GM19324 (cell line): ENCODE measurements around the gene GLB1L2.
"Not testable (repeated sequence)": the region's sequence is repeated elsewhere in the genome, so short reads cannot be mapped to it uniquely, and the experiment has no call there.

Source experiments
- ATAC-seq: cut with Tn5 transposase; IDR thresholded peaks from one replicate; pipeline ENCODE4 v1.9.1; 2021; ENCODE audit warnings: mild to moderate bottlenecking, moderate library complexity; ENCODE audit not compliant: unreplicated experiment, low FRiP score

GLB1L2 gene

DNA sequence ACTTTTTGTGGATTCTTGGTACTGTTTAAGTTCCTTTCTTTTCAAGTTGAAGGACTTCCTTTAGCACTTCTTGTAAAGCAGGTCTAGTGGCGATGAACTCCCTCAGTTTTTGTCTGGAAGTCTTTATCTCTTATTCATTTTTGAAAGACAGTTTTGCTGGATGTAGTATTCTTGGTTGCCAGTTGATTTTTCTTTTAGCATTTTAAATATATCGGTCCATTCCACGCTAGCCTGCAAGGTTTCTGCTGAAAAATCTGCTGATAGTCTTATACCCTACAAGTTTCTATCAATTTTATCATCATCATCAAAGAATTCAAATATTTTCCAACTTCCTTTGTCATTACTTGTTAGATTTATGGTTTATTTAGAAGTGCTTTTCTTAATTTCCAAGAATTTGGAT, 14.7 kb upstream of the GLB1L2 start:
- ATAC-seq, result no peak

- ATAC-seq, result not testable (repeated sequence)
These were observed 10.4 kb upstream of the GLB1L2 start for GRCh38 chr11:134321373-134321772.

DNA sequence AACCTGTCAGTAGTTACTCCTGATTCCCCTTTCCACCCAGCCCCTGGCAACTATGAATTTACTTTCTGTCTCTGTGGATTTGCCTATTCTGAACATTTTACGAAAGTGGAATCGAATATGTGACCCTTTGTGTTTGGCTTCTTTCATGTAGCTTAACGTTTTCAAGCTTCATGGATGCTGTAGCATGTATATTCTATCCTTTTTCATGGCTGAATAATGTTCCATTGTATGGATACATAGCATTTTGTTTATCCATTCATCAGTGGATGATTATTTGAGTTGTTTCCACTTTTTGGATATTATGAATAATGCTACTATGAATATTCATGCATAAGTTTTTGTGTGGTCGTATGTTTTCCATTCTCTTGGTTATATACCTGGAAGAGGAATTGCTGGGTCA, 9.2 kb upstream of the GLB1L2 start:
- ATAC-seq, result no peak

DNA sequence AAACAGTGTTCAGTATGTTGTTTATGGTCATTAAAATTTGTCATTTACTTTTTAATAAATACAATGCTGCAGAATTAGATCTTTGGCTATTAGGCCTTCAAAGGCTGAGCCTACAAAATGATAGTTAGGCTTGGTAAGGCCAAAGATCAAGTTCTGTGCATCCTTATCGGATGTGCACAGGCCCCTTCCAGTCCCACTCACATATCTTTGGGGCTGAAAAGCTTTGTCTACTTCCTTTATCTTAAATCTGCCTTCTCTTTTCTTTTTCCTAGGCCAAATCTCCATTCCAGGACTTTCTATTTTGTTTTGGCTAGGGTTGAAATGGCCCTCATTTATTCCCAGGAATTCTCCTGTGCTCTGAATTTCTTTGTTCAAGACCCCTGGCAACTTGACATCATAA, 3.4 kb upstream of the GLB1L2 start:
- ATAC-seq, result no peak

DNA sequence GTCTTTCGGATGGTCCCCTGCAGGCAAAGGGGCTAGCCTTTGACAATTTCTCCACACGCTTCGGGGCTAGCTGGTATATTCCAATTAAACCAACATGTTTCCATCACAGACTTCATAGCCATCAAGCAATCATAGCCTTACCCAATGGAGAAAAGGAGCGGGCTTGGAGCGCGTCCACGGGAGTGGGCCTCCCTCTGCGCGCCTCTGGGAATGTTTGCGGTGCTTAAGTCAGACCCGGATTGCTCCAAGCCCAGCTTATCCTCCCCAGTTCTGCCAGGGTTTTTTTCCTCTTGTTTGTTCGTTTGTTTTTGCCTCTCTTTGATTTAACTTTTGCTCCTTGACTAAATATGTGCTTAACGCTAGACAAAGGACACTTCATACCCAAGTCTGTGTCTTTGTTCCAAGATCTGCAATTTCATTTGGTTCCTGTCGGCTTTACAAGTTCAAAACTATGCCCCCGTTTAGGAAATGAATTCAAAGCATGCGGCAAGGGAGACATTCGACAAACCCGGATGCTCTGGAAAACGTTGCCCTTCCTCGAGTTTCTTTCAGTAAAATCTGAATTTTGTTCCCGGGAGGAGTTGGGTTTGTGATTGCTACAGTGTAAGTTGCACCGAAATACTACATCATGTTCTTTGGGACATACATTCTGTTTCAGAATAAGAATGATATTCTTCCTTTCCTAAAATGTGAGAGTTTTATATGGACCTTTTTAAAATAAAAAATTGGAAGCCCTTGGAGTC, 1.0 kb upstream of the GLB1L2 start:
- no peak for ATAC-seq

- ATAC-seq, result no peak
These were observed 422 bp downstream of the GLB1L2 start for GRCh38 chr11:134332189-134332631.

GRCh38 chr11:134332782-134333181, 994 bp downstream of the GLB1L2 start:
- ATAC-seq, result no peak

GRCh38 chr11:134333312-134333711, 1.5 kb downstream of the GLB1L2 start:
- ATAC-seq, result no peak

- no peak for ATAC-seq
These were observed 2.2 kb downstream of the GLB1L2 start for GRCh38 chr11:134333946-134334345.

- ATAC-seq, result no peak
These were observed 3.2 kb downstream of the GLB1L2 start for GRCh38 chr11:134334796-134335571.

DNA sequence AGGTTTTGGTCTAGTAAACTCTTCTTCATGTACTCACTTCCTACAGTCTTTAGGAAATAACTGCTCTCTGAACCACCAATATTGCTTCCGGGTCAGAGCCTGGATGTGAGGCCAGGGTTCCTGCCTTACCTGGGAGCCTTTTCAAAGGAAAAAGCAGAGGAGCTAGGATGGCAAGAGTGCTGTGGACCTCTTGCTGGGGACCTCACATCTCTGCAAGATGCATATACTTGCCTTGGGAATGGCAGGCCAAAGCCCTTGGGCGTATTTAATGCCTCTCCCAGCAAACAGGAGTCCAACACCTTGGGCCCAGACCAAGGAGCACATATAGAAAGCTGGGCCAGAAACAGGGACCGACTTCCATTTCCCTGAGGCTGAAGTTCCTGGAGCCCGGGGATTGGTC, 5.3 kb downstream of the GLB1L2 start:
- no peak for ATAC-seq

GRCh38 chr11:134338068-134338467, 6.3 kb downstream of the GLB1L2 start:
- ATAC-seq, result no peak

GRCh38 chr11:134338654-134339053, 6.9 kb downstream of the GLB1L2 start:
- no peak for ATAC-seq

DNA sequence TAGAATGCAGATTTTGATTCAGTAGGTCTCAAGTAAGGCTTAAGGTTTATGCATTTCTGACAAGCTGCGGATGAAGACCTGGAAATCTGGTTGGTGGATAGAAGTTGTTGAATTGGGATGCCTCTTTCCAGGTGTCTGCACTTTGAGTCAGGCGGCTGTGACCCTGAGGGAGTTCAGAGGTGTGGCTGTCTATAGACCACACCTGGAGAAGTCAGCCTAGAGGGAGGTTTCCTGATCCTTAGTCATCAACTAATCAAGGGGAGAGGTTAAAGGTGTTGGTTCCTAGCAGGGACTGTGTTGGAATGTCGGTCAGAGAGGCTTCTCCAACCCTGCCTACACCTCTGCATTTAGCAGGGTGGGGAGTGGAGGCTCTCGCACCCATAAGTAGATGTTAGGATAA, 8.0 kb downstream of the GLB1L2 start:
- ATAC-seq, result no peak

DNA sequence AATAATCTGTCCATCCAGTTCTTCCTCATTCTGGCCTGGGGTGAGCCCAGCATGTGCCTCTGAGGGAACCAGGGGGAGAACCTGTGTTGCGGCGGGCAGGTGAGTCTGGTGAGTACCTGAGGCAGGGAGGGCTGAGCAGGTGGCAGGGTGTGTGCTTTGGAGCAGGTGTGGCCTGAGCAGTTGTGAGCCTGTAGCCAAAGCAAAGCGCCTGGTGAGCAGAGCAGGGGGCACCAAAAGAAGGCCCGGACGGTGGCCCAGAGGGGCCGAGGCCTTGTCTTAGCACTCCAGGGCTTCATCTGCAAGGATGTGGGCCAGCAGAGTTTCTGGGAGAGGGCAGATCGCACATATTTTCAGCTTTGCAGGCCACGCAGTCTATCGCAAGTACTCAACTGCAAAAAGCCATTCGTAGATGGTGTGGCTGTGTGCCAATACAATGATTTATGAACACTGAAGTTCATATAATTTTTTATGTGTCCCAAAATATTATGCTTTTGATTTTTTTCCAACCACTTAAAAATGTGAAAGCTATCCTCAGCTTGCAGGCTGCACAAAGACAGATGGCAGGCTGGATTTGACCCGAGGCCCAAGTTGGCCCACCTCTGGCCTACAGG, 8.7 kb downstream of the GLB1L2 start:
- no peak for ATAC-seq

- no peak for ATAC-seq
These were observed 10.2 kb downstream of the GLB1L2 start for GRCh38 chr11:134341805-134342571.

GRCh38 chr11:134342572-134343340, 11.0 kb downstream of the GLB1L2 start:
- ATAC-seq, result no peak

GRCh38 chr11:134343646-134344045, 11.9 kb downstream of the GLB1L2 start:
- no peak for ATAC-seq

DNA sequence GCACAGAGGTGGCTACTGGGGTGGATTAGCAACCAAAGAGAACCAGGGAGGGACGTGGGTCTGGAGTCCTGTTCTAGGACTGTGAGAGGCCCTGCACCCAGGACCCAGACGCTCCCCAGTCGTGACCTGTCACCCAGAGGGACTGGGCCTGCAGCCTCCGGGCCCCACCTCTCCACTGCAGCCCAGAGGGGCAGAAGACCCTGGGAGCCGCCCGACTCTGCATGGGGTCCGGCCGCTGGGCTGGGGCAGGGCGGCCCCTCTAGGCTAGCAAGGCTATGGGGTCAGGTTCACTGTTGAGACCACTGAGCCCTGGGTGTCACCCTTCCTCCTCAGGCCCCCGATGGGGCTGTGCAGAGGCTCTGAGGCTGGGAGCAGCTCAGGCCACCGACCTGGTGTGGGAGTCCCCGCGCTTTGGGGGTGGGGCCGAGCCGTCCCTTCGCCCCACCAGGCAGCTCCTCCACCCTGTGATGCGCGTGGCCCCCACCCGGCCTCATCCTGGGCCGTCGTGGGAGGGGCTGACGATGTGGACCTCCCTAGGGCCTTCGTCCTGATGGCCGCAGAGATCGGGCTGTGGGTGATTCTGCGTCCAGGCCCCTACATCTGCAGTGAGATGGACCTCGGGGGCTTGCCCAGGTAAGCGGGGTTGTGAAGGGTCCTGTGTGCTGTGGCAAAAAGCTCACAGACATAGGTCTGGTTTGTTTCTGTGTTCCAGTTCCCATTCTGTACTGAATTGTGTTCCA, 12.9 kb downstream of the GLB1L2 start:
- not testable (repeated sequence) for ATAC-seq

- ATAC-seq, result no peak
These were observed 13.4 kb downstream of the GLB1L2 start for GRCh38 chr11:134345237-134345550.
